Body of pancreas (tissue), 4 donors: Measurements from ENCODE around the gene SLC24A3.

Experiments used
- POLR2A ChIP-seq, 3 donors: fragments of 450-650 bp; IDR thresholded peaks; one replicate each; pipeline ENCODE4 v1.6.1; 2016; ENCODE audit warnings: antibody characterized with exemption in 3 of 3, mild to moderate bottlenecking in 2 of 3
- TF ChIP-seq, protein P1 (sequence below), 7 experiments: fragments of 450-650 bp in 4 of 7; fragments of 200-600 bp in 3 of 7; sonication (generic) in 3 of 7; IDR thresholded peaks; one replicate each; pipeline ENCODE4 v1.5.1; 2016 to 2019; ENCODE audit warnings: antibody characterized with exemption in 7 of 7

DNA sequence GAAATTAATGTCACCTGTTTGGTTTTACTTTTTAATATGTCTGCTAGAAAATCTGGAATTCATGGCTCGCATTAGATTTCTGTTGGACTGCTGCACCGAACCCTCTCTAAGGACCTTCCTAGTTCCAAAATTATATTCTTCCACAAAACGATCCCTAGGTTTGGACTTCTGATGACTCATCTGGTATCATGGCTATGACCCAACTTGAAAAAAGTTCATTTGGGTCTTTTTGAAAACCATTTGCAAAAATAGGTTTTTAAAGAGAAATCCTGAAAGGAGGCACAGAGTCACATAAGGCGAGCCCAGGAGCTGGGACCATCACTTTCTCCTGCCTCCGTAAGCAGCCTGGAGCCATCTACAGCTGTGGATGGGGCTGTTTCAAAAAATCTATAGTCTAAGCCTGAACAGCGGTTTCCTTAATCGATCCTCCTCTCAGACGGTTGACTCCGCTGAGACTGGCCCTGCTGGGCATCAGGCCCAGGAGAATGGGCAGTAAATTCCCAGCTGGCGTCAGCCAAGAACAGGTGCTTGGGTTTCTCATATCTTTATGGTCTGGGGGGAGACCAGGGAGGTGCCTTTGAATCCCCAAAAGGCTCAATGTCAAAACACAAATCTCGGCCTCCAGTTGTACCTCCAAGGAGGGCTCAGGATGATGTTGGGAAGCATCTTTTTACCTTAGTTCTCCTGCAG lies 44.6 kb downstream of the SLC24A3 start:
- TF ChIP-seq, protein P1, sequence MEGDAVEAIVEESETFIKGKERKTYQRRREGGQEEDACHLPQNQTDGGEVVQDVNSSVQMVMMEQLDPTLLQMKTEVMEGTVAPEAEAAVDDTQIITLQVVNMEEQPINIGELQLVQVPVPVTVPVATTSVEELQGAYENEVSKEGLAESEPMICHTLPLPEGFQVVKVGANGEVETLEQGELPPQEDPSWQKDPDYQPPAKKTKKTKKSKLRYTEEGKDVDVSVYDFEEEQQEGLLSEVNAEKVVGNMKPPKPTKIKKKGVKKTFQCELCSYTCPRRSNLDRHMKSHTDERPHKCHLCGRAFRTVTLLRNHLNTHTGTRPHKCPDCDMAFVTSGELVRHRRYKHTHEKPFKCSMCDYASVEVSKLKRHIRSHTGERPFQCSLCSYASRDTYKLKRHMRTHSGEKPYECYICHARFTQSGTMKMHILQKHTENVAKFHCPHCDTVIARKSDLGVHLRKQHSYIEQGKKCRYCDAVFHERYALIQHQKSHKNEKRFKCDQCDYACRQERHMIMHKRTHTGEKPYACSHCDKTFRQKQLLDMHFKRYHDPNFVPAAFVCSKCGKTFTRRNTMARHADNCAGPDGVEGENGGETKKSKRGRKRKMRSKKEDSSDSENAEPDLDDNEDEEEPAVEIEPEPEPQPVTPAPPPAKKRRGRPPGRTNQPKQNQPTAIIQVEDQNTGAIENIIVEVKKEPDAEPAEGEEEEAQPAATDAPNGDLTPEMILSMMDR (IDR thresholded peaks at IDR 0.05), result no peak
- TF ChIP-seq POLR2A (IDR thresholded peaks at IDR 0.05), result no peak
